Hematopoietic multipotent progenitor cell treated with erythropoietin and hydrocortisone succinate and interleukin-3 and kit ligand, for 8 days (in vitro differentiated cells): ENCODE measurements around the gene SOWAHD.
"Not testable (repeated sequence)": the region's sequence is repeated elsewhere in the genome, so short reads cannot be mapped to it uniquely, and the experiment has no call there.

Experiments used
- DNase-seq: peaks from one replicate; pipeline ENCODE4 v3.0.0-alpha.2; 2015

Gene SOWAHD

GRCh38 chrX:119757979-119758730 is at the start of gene SOWAHD:
TSS of gene SOWAHD (plus strand) at chrX:119758588. CDS start at chrX:119758668, 80 bp downstream.
- DNase-seq: no peak

GRCh38 chrX:119708936-119709335 is 49.5 kb upstream of the SOWAHD start:
- DNase-seq: no peak

- DNase-seq: no peak
These were observed 48.8 kb upstream of the SOWAHD start for GRCh38 chrX:119709630-119710029.

- no peak for DNase-seq
These were observed 36.9 kb upstream of the SOWAHD start for GRCh38 chrX:119721487-119721886.

- no peak for DNase-seq
These were observed 36.5 kb upstream of the SOWAHD start for GRCh38 chrX:119721926-119722325.

GRCh38 chrX:119726900-119727555 is 31.4 kb upstream of the SOWAHD start:
- DNase-seq: no peak

GRCh38 chrX:119728487-119728886 is 29.9 kb upstream of the SOWAHD start:
- no peak for DNase-seq

- peak; percentile 63 for DNase-seq
These were observed 28.8 kb upstream of the SOWAHD start for GRCh38 chrX:119729408-119730201.

GRCh38 chrX:119734897-119735339 is 23.5 kb upstream of the SOWAHD start:
- DNase-seq: peak; percentile 38

GRCh38 chrX:119735467-119735866 is 22.9 kb upstream of the SOWAHD start:
- no peak for DNase-seq

GRCh38 chrX:119736206-119736764 is 22.1 kb upstream of the SOWAHD start:
- DNase-seq: no peak

GRCh38 chrX:119738742-119739141 is 19.6 kb upstream of the SOWAHD start:
- no peak for DNase-seq

GRCh38 chrX:119745283-119745848 is 13.0 kb upstream of the SOWAHD start:
- DNase-seq: peak; percentile 9

GRCh38 chrX:119750131-119750530 is 8.3 kb upstream of the SOWAHD start:
- DNase-seq: not testable (repeated sequence)

- DNase-seq: not testable (repeated sequence)
These were observed 7.6 kb upstream of the SOWAHD start for GRCh38 chrX:119750751-119751150.

GRCh38 chrX:119753001-119753400 is 5.4 kb upstream of the SOWAHD start:
- DNase-seq: no peak

- peak; percentile 60 for DNase-seq
These were observed 4.6 kb upstream of the SOWAHD start for GRCh38 chrX:119753639-119754257.

GRCh38 chrX:119755981-119756533 is 2.3 kb upstream of the SOWAHD start:
- DNase-seq: no peak

GRCh38 chrX:119756926-119757635 is 1.3 kb upstream of the SOWAHD start:
- no peak for DNase-seq

- DNase-seq: no peak
These were observed 776 bp upstream of the SOWAHD start for GRCh38 chrX:119757646-119757978.

- no peak for DNase-seq
These were observed 401 bp downstream of the SOWAHD start for GRCh38 chrX:119758731-119759247.
